Right ventricle myocardium superior (tissue), 1 donor: ENCODE results near the gene TMEM147. TPM values are rescaled to one million over a fixed set of nuclear protein-coding genes. Genes with fewer than 3 reads are reported as not detected.
A peak's percentile ranks its signal among the peaks of the same experiment; 100 is the strongest.

Experiments
- ATAC-seq: fragments of 200-7000 bp; cut with Tn5 transposase; one replicate; pipeline ENCODE4 v1.9.1; 2020; ENCODE audit warnings: mild to moderate bottlenecking; ENCODE audit not compliant: poor library complexity
- DNase-seq: peaks from one replicate; pipeline ENCODE4 v3.0.0-alpha.2; 2020
- intact Hi-C: fragments of 100-400 bp; cut with DNase I; formaldehyde crosslinking; loops from one replicate; pipeline ENCODE4 v1.11.2; 2022
- total RNA-seq: library from RNA; stranded (reverse); fragmentation: NEBNext Ultra II Directional; extraction: Animal tissue kit (Norgen Biotek cat#: 25700); gene quantifications from one replicate; pipeline ENCODE4 v1.2.1, GENCODE V29; 2021
- donor health status: DM: no; HTN: yes; CAD: no; lungs with severe emphysema.

TMEM147 gene
- total RNA-seq, 1 donor from 2014 or later = 75.7 TPM

- intact Hi-C loops = no loop called here
- peak; percentile 22 for DNase-seq
- no peak for ATAC-seq
Observed at GRCh38 chr19:35556846-35557538, 11.6 kb downstream of the TMEM147 start.

- DNase-seq = peak; percentile 74
- intact Hi-C loops = no loop called here
- peak; percentile 81 for ATAC-seq
Observed at GRCh38 chr19:35557539-35558399, 12.3 kb downstream of the TMEM147 start.

- ATAC-seq (no peak), DNase-seq (peak; percentile 30)
- intact Hi-C loops = no loop called here
Observed at GRCh38 chr19:35558400-35559280, 13.2 kb downstream of the TMEM147 start.

GRCh38 chr19:35559281-35559659 is 13.8 kb downstream of the TMEM147 start:
- intact Hi-C loops = no loop called here
- ATAC-seq (no peak), DNase-seq (peak; percentile 23)

- DNase-seq (peak; percentile 14), ATAC-seq (no peak)
- intact Hi-C loops = no loop called here
Observed at GRCh38 chr19:35559781-35560180, 14.4 kb downstream of the TMEM147 start.

- intact Hi-C loops = no loop called here
- ATAC-seq (no peak), DNase-seq (peak; percentile 27)
Observed at GRCh38 chr19:35560271-35560670, 14.8 kb downstream of the TMEM147 start.

GRCh38 chr19:35560677-35561076 is 15.3 kb downstream of the TMEM147 start:
- intact Hi-C loops = no loop called here
- no peak for DNase-seq
- ATAC-seq = no peak

- peak; percentile 10 for DNase-seq
Observed at GRCh38 chr19:35561436-35561835, 16.0 kb downstream of the TMEM147 start.

GRCh38 chr19:35562336-35562735 is 16.9 kb downstream of the TMEM147 start:
- intact Hi-C loops = no loop called here
- ATAC-seq = no peak

More at GRCh38 chr19:35561436-35561835, 16.0 kb downstream of the TMEM147 start:
- ATAC-seq = no peak
- intact Hi-C loops = no loop called here

GRCh38 chr19:35562776-35563175 is 17.4 kb downstream of the TMEM147 start:
- ATAC-seq (no peak), DNase-seq (no peak)
- intact Hi-C loops = no loop called here

More at GRCh38 chr19:35562336-35562735, 16.9 kb downstream of the TMEM147 start:
- DNase-seq = peak; percentile 33

GRCh38 chr19:35563207-35563829 is 17.9 kb downstream of the TMEM147 start, which contains the start of gene ATP4A:
TSS of gene ATP4A (minus strand) at chr19:35563658. CDS start at chr19:35563629, 29 bp downstream.
- intact Hi-C loops = no loop called here
- ATAC-seq = no peak
- DNase-seq = no peak

GRCh38 chr19:35565016-35565856 is 19.8 kb downstream of the TMEM147 start:
- ATAC-seq (no peak), DNase-seq (peak; percentile 9)
- intact Hi-C loops = no loop called here

GRCh38 chr19:35566738-35567137 is 21.3 kb downstream of the TMEM147 start:
- DNase-seq (no peak), ATAC-seq (no peak)
- intact Hi-C loops = no loop called here

GRCh38 chr19:35569281-35569781 is 23.9 kb downstream of the TMEM147 start:
- DNase-seq (no peak), ATAC-seq (no peak)
- intact Hi-C loops = no loop called here

GRCh38 chr19:35571406-35571965 is 26.1 kb downstream of the TMEM147 start:
- no peak for DNase-seq
- intact Hi-C loops = no loop called here
- no peak for ATAC-seq

GRCh38 chr19:35577918-35578317 is 32.5 kb downstream of the TMEM147 start:
- ATAC-seq (no peak), DNase-seq (no peak)
- intact Hi-C loops = no loop called here

- intact Hi-C loops = no loop called here
- DNase-seq (no peak), ATAC-seq (no peak)
Observed at GRCh38 chr19:35578707-35579106, 33.3 kb downstream of the TMEM147 start.
